ENCODE measurements around the gene RNF227.

DNA sequence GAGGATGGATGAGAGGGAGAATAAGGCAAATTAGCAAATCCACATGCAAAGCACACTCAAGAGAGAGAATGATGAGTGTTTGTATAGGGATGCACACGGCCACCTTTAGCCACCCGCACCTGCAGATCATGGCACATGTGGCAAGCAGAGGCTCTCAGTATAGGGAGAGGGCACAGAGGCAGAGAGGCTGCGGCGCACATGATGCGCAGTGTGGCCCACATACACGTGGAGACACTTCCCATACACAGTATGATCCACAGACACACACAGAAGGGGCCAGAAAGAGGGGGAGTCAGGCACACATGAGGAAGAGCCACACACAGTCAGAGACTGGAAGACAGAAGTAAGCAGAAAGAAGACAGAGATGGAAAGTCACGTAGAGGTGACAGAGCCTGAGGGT, 34.0 kb downstream of the RNF227 start:
- TF ChIP-seq, protein P1, sequence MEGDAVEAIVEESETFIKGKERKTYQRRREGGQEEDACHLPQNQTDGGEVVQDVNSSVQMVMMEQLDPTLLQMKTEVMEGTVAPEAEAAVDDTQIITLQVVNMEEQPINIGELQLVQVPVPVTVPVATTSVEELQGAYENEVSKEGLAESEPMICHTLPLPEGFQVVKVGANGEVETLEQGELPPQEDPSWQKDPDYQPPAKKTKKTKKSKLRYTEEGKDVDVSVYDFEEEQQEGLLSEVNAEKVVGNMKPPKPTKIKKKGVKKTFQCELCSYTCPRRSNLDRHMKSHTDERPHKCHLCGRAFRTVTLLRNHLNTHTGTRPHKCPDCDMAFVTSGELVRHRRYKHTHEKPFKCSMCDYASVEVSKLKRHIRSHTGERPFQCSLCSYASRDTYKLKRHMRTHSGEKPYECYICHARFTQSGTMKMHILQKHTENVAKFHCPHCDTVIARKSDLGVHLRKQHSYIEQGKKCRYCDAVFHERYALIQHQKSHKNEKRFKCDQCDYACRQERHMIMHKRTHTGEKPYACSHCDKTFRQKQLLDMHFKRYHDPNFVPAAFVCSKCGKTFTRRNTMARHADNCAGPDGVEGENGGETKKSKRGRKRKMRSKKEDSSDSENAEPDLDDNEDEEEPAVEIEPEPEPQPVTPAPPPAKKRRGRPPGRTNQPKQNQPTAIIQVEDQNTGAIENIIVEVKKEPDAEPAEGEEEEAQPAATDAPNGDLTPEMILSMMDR (IDR thresholded peaks at IDR 0.05), result no peak
- no peak for TF ChIP-seq EZH2phosphoT487 (IDR thresholded peaks at IDR 0.05)

Data from neural progenitor cell (in vitro differentiated cells).